Measurements from ENCODE around the gene TNS2.

Gene TNS2

GRCh38 chr12:53056296-53056695, 6.4 kb downstream of the TNS2 start:
- TF ChIP-seq TAF1 (IDR thresholded peaks at IDR 0.05; ENCODE audit: low read depth, low read length): no peak
- no peak for TF ChIP-seq POLR2AphosphoS5 (IDR thresholded peaks at IDR 0.05; ENCODE audit: low read depth, low read length)
- no peak for TF ChIP-seq PAX5 (IDR thresholded peaks at IDR 0.05; ENCODE audit: insufficient read depth, low read length, severe bottlenecking)
- TF ChIP-seq POLR2A (IDR thresholded peaks at IDR 0.05; ENCODE audit: low read depth, low read length): no peak
- TF ChIP-seq POU2F2 (IDR thresholded peaks at IDR 0.05; ENCODE audit: low read depth, low read length): no peak
- TF ChIP-seq SPI1 (IDR thresholded peaks at IDR 0.05; ENCODE audit: low read depth, low read length): no peak
- DNase-seq (ENCODE audit: insufficient read length, low spot score) (no peak), FAIRE-seq (no peak)

- FAIRE-seq (no peak), DNase-seq (ENCODE audit: insufficient read length, low spot score) (no peak)
- no peak for TF ChIP-seq POU2F2 (IDR thresholded peaks at IDR 0.05; ENCODE audit: low read depth, low read length)
- no peak for TF ChIP-seq TAF1 (IDR thresholded peaks at IDR 0.05; ENCODE audit: low read depth, low read length)
- TF ChIP-seq POLR2A (IDR thresholded peaks at IDR 0.05; ENCODE audit: low read depth, low read length): no peak
- TF ChIP-seq PAX5 (IDR thresholded peaks at IDR 0.05; ENCODE audit: insufficient read depth, low read length, severe bottlenecking): no peak
- no peak for TF ChIP-seq SPI1 (IDR thresholded peaks at IDR 0.05; ENCODE audit: low read depth, low read length)
- TF ChIP-seq POLR2AphosphoS5 (IDR thresholded peaks at IDR 0.05; ENCODE audit: low read depth, low read length): no peak
Measured at GRCh38 chr12:53056901-53057300, 7.0 kb downstream of the TNS2 start.

GRCh38 chr12:53057816-53058500, 8.1 kb downstream of the TNS2 start:
- TF ChIP-seq POU2F2 (IDR thresholded peaks at IDR 0.05; ENCODE audit: low read depth, low read length) (no peak), TAF1 (IDR thresholded peaks at IDR 0.05; ENCODE audit: low read depth, low read length) (no peak), SPI1 (IDR thresholded peaks at IDR 0.05; ENCODE audit: low read depth, low read length) (no peak), POLR2A (IDR thresholded peaks at IDR 0.05; ENCODE audit: low read depth, low read length) (no peak), PAX5 (IDR thresholded peaks at IDR 0.05; ENCODE audit: insufficient read depth, low read length, severe bottlenecking) (no peak), POLR2AphosphoS5 (IDR thresholded peaks at IDR 0.05; ENCODE audit: low read depth, low read length) (no peak)
- DNase-seq (ENCODE audit: insufficient read length, low spot score) (no peak), FAIRE-seq (no peak)

GRCh38 chr12:53058674-53059433, 9.0 kb downstream of the TNS2 start:
- FAIRE-seq (no peak), DNase-seq (ENCODE audit: insufficient read length, low spot score) (no peak)
- TF ChIP-seq POLR2A (IDR thresholded peaks at IDR 0.05; ENCODE audit: low read depth, low read length) (no peak), SPI1 (IDR thresholded peaks at IDR 0.05; ENCODE audit: low read depth, low read length) (no peak)

GRCh38 chr12:53059434-53060063, 9.7 kb downstream of the TNS2 start:
- TF ChIP-seq SPI1 (IDR thresholded peaks at IDR 0.05; ENCODE audit: low read depth, low read length) (no peak), POLR2AphosphoS5 (IDR thresholded peaks at IDR 0.05; ENCODE audit: low read depth, low read length) (no peak), POLR2A (IDR thresholded peaks at IDR 0.05; ENCODE audit: low read depth, low read length) (no peak), TAF1 (IDR thresholded peaks at IDR 0.05; ENCODE audit: low read depth, low read length) (no peak), POU2F2 (IDR thresholded peaks at IDR 0.05; ENCODE audit: low read depth, low read length) (no peak), PAX5 (IDR thresholded peaks at IDR 0.05; ENCODE audit: insufficient read depth, low read length, severe bottlenecking) (no peak)
- no peak for DNase-seq (ENCODE audit: insufficient read length, low spot score)
- no peak for FAIRE-seq

GRCh38 chr12:53060064-53060720, 10.3 kb downstream of the TNS2 start:
- TF ChIP-seq POLR2A (IDR thresholded peaks at IDR 0.05; ENCODE audit: low read depth, low read length) (no peak), TAF1 (IDR thresholded peaks at IDR 0.05; ENCODE audit: low read depth, low read length) (no peak), SPI1 (IDR thresholded peaks at IDR 0.05; ENCODE audit: low read depth, low read length) (no peak), PAX5 (IDR thresholded peaks at IDR 0.05; ENCODE audit: insufficient read depth, low read length, severe bottlenecking) (no peak), POU2F2 (IDR thresholded peaks at IDR 0.05; ENCODE audit: low read depth, low read length) (no peak)
- DNase-seq (ENCODE audit: insufficient read length, low spot score) (no peak), FAIRE-seq (no peak)

- DNase-seq (ENCODE audit: insufficient read length, low spot score) (no peak), FAIRE-seq (no peak)
- no peak for TF ChIP-seq POLR2A (IDR thresholded peaks at IDR 0.05; ENCODE audit: low read depth, low read length)
- TF ChIP-seq SPI1 (IDR thresholded peaks at IDR 0.05; ENCODE audit: low read depth, low read length): no peak
- no peak for TF ChIP-seq TAF1 (IDR thresholded peaks at IDR 0.05; ENCODE audit: low read depth, low read length)
- TF ChIP-seq POU2F2 (IDR thresholded peaks at IDR 0.05; ENCODE audit: low read depth, low read length): no peak
- TF ChIP-seq PAX5 (IDR thresholded peaks at IDR 0.05; ENCODE audit: insufficient read depth, low read length, severe bottlenecking): no peak
- TF ChIP-seq POLR2AphosphoS5 (IDR thresholded peaks at IDR 0.05; ENCODE audit: low read depth, low read length): no peak
Measured at GRCh38 chr12:53060721-53061276, 10.9 kb downstream of the TNS2 start.

GRCh38 chr12:53061404-53062010, 11.6 kb downstream of the TNS2 start:
- FAIRE-seq: no peak
- no peak for TF ChIP-seq POLR2AphosphoS5 (IDR thresholded peaks at IDR 0.05; ENCODE audit: low read depth, low read length)
- no peak for TF ChIP-seq POLR2A (IDR thresholded peaks at IDR 0.05; ENCODE audit: low read depth, low read length)
- no peak for TF ChIP-seq PAX5 (IDR thresholded peaks at IDR 0.05; ENCODE audit: insufficient read depth, low read length, severe bottlenecking)
- TF ChIP-seq POU2F2 (IDR thresholded peaks at IDR 0.05; ENCODE audit: low read depth, low read length): no peak
- no peak for TF ChIP-seq TAF1 (IDR thresholded peaks at IDR 0.05; ENCODE audit: low read depth, low read length)
- TF ChIP-seq SPI1 (IDR thresholded peaks at IDR 0.05; ENCODE audit: low read depth, low read length): no peak
- no peak for DNase-seq (ENCODE audit: insufficient read length, low spot score)

Data from GM12891 (cell line).